GM23248 (cell line): ENCODE data around the gene MTCL1. TPM values are rescaled to one million over a fixed set of nuclear protein-coding genes. Genes with fewer than 3 reads are reported as not detected.

ENCODE experiments used
- DNase-seq: peaks from one replicate; pipeline ENCODE4 v3.0.0-alpha.2; 2015
- H2AFZ ChIP-seq: fragments of 200-600 bp; sonication (generic); 2 replicates; pipeline ENCODE4 v1.6.1; 2016; ENCODE audit warnings: antibody characterized with exemption
- H3F3A ChIP-seq: fragments of 200-600 bp; sonication (generic); 2 replicates; pipeline ENCODE4 v1.6.1; 2016; ENCODE audit warnings: mild to moderate bottlenecking, antibody characterized with exemption, mixed run types; ENCODE audit not compliant: insufficient read depth
- H3K27ac ChIP-seq: fragments of 200-600 bp; sonication (generic); 2 replicates; pipeline ENCODE4 v1.5.1; 2016; ENCODE audit warnings: mild to moderate bottlenecking
- H3K27me3 ChIP-seq: fragments of 200-600 bp; sonication (generic); replicated peaks from 2 replicates; pipeline ENCODE4 v1.6.1; 2016; ENCODE audit warnings: mild to moderate bottlenecking; ENCODE audit not compliant: insufficient read depth
- H3K36me3 ChIP-seq: fragments of 200-600 bp; sonication (generic); 2 replicates; pipeline ENCODE4 v1.6.1; 2016; ENCODE audit warnings: low read depth, mild to moderate bottlenecking
- H3K4me1 ChIP-seq: fragments of 200-600 bp; sonication (generic); 2 replicates; pipeline ENCODE4 v1.6.1; 2016; ENCODE audit warnings: mild to moderate bottlenecking; ENCODE audit not compliant: insufficient read depth
- H3K4me2 ChIP-seq: fragments of 200-600 bp; sonication (generic); one replicate; pipeline ENCODE4 v1.6.1; 2016; ENCODE audit warnings: mild to moderate bottlenecking; ENCODE audit not compliant: unreplicated experiment
- H3K4me3 ChIP-seq: fragments of 200-600 bp; sonication (generic); 2 replicates; pipeline ENCODE4 v1.5.1; 2016; ENCODE audit warnings: mild to moderate bottlenecking
- H3K79me2 ChIP-seq: fragments of 200-600 bp; sonication (generic); 2 replicates; pipeline ENCODE4 v1.6.1; 2016; ENCODE audit warnings: mild to moderate bottlenecking; ENCODE audit not compliant: insufficient read depth
- H3K9ac ChIP-seq: fragments of 200-600 bp; sonication (generic); 2 replicates; pipeline ENCODE4 v1.6.1; 2016; ENCODE audit warnings: mild to moderate bottlenecking
- H3K9me2 ChIP-seq: fragments of 200-600 bp; sonication (generic); 2 replicates; pipeline ENCODE4 v1.6.1; 2016; ENCODE audit warnings: mixed run types, mild to moderate bottlenecking, moderate library complexity; ENCODE audit not compliant: insufficient read depth
- H3K9me3 ChIP-seq: fragments of 200-600 bp; sonication (generic); one replicate; pipeline ENCODE4 v1.6.1; 2017; ENCODE audit warnings: low read depth
- H4K20me1 ChIP-seq: fragments of 200-600 bp; sonication (generic); 2 replicates; pipeline ENCODE4 v1.6.0; 2016; ENCODE audit not compliant: insufficient read depth
- EZH2 ChIP-seq: fragments of 200-600 bp; sonication (generic); IDR thresholded peaks from 2 replicates; pipeline ENCODE4 v1.6.1; 2018; ENCODE audit warnings: antibody characterized with exemption, mild to moderate bottlenecking; ENCODE audit not compliant: insufficient read depth, poor library complexity, severe bottlenecking
- EZH2phosphoT487 ChIP-seq: fragments of 200-600 bp; sonication (generic); IDR thresholded peaks from 2 replicates; pipeline ENCODE4 v1.6.1; 2018; ENCODE audit warnings: antibody characterized with exemption, moderate library complexity, mild to moderate bottlenecking, low read depth; ENCODE audit not compliant: insufficient read depth
- WGBS, 2 experiments: methylation state at CpG; one replicate each; pipeline ENCODE4 v1.1.6; 2015 to 2017; ENCODE audit warnings: low lambda C conversion rate in 2 of 2, low coverage in 1 of 2; ENCODE audit errors: missing lambda C conversion rate in 2 of 2; 5-methylcytosine and 5-hydroxymethylcytosine counted together
- in situ Hi-C: fragments of 300-500 bp; cut with MboI; formaldehyde crosslinking; loops from 2 replicates; pipeline ENCODE4 v1.15.0; 2020
- polyA plus RNA-seq: library from polyadenylated mRNA; unstranded; fragments of >200 nt; fragmentation: Nextera tagmentation; extraction: Ambion mirVana; gene quantifications from 2 replicates; pipeline ENCODE4 v1.2.1, GENCODE V29; 2016
- total RNA-seq: library from RNA; depleted of rRNA; stranded (reverse); fragments of >200 nt; shearing (Covaris generic); gene quantifications from 2 replicates; pipeline ENCODE4 v1.2.3, GENCODE V29; 2014

Gene MTCL1
- total and polyA plus RNA-seq, 2 experiments from 2014 or later: 10.3 to 36.9 TPM

DNA sequence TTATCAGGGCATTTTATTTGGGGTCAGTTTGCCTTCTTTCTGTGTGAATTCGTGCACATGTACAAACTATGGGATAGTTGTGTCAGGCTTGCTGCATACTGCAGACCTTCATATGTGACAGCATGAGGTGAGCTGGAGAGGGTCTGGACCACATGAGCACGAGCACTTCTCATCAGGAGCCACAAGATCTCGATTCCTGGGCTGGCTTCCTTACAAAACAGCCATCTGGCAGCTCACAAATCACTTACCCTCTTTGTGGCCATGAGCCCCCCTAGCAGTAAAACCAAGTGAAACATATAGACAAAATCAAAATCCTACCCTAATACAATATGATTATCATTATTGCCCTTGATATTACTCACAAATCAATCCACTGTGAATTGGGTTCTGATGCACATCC lies 121.2 kb downstream of the MTCL1 start:
- Histone ChIP-seq H3K79me2 (no peaks in the 10 kb centered on the region), H3K9me3 (no peaks in the 10 kb centered on the region), H3K9ac (no peak overlapping the region), H3K36me3 (peaks cover 54% of the 10 kb centered on the region), H3K4me2 (no peak overlapping the region), H3K4me3 (no peak overlapping the region), H3K27ac (no peak overlapping the region), H3K27me3 (no peaks in the 10 kb centered on the region), H3K4me1 (no peaks in the 10 kb centered on the region), H3F3A (no peaks in the 10 kb centered on the region), H3K9me2 (no peaks in the 10 kb centered on the region), H2AFZ (no peak overlapping the region), H4K20me1 (no peaks in the 10 kb centered on the region)
- in situ Hi-C loops: no loop called here
- TF ChIP-seq EZH2 (no peak), EZH2phosphoT487 (no peak)
- WGBS, 2 experiments: 71 to 72% methylated on average over 3 of the region's 3 CpGs
- DNase-seq: no peak

DNA sequence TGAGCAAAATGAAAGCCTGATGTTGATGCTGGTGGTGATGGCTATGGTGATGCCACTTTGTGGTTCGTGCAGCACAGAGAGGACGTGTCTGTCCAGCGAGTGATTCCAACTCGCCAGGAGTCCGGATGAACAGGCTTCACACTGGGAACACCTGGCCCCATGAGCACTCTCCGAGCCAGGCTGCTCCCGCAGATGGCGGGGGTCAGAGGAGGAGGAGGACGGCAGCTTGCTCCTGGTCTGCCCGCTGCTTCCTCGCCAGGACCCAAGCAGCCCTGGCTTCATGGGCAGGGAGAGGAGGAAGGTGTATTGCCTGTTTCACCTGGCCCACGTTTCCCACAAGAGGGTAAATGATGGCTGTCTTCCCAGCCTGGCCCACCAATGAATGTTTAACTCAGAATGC lies 121.6 kb downstream of the MTCL1 start:
- Histone ChIP-seq H3K9me3 (no peaks in the 10 kb centered on the region), H3K36me3 (peaks cover 54% of the 10 kb centered on the region), H3F3A (no peaks in the 10 kb centered on the region), H3K27ac (no peak overlapping the region), H3K27me3 (no peaks in the 10 kb centered on the region), H3K9me2 (no peaks in the 10 kb centered on the region), H3K4me3 (no peak overlapping the region), H3K4me2 (no peak overlapping the region), H3K79me2 (no peaks in the 10 kb centered on the region), H2AFZ (no peak overlapping the region), H4K20me1 (no peaks in the 10 kb centered on the region), H3K4me1 (no peaks in the 10 kb centered on the region), H3K9ac (no peak overlapping the region)
- in situ Hi-C loops: no loop called here
- WGBS, 2 experiments: 97% methylated on average over 12 of the region's 12 CpGs
- TF ChIP-seq EZH2: no peak
- TF ChIP-seq EZH2phosphoT487: no peak
- no peak for DNase-seq

DNA sequence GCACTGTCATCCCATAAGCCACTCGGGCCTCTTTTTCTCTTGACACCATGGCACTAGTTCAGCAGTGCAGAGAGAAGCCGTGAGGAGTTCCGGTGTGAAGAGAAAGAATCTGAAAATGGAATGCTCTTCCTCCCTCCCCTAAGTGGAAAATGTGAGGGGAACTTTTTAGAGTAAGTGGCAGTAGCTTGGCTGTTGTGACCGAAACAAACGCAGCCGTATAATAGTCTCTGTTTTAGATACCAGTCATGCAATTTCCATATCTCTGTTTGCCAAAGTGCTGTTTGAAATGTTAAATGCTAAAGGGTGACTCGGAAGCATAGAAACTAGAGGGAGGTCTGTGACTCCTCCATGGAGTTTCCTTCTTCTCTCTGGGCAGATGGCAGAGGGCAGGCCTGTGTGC lies 122.9 kb downstream of the MTCL1 start:
- 82 to 84% methylated on average over 7 of the region's 7 CpGs for WGBS, 2 experiments
- Histone ChIP-seq H3F3A (peaks cover 4% of the 10 kb centered on the region), H3K27me3 (no peaks in the 10 kb centered on the region), H3K4me3 (no peak overlapping the region), H3K9ac (no peak overlapping the region), H3K36me3 (peaks cover 44% of the 10 kb centered on the region), H3K4me2 (no peak overlapping the region), H3K9me3 (no peaks in the 10 kb centered on the region), H2AFZ (no peak overlapping the region), H3K9me2 (no peaks in the 10 kb centered on the region), H3K79me2 (no peaks in the 10 kb centered on the region), H4K20me1 (no peaks in the 10 kb centered on the region), H3K4me1 (no peaks in the 10 kb centered on the region), H3K27ac (no peak overlapping the region)
- in situ Hi-C loops: no loop called here
- no peak for DNase-seq
- no peak for TF ChIP-seq EZH2phosphoT487
- no peak for TF ChIP-seq EZH2

DNA sequence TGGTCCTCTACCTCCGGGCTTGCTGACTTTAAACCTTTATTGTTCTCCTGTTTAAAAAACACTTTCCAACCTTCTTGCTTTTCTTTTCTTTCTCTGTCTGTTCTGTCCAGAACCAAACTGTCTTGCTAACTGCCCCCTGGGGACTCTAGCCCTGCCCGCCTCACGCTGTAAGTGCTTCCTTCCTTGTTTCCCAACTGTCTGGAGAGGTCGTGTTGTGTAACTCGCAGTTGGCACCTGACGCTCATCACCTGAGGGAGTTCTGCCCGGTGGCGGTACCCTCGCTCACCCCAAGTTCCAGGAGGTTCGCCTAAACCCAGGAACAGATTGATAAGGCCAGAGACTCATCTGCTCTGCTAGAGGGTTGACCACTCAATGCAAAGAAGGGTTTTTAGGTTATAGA lies 123.4 kb downstream of the MTCL1 start:
- Histone ChIP-seq H3K27ac (no peak overlapping the region), H3K4me2 (no peak overlapping the region)
- 70 to 73% methylated on average over 10 of the region's 10 CpGs for WGBS, 2 experiments

More for the DNA sequence above, 123.4 kb downstream of the MTCL1 start:
- H3K27me3 ChIP-seq: no peaks in the 10 kb centered on the region
- H3K36me3 ChIP-seq: peaks cover 40% of the 10 kb centered on the region
- no peaks in the 10 kb centered on the region for H3K9me2 ChIP-seq
- no peaks in the 10 kb centered on the region for H3K4me1 ChIP-seq
- no peak overlapping the region for H3K4me3 ChIP-seq
- H2AFZ ChIP-seq: no peak overlapping the region
- in situ Hi-C loops: no loop called here
- no peaks in the 10 kb centered on the region for H3K9me3 ChIP-seq
- peaks cover 9% of the 10 kb centered on the region for H3F3A ChIP-seq
- no peaks in the 10 kb centered on the region for H4K20me1 ChIP-seq
- TF ChIP-seq EZH2: no peak
- TF ChIP-seq EZH2phosphoT487: no peak
- no peak for DNase-seq
- H3K79me2 ChIP-seq: no peaks in the 10 kb centered on the region
- no peak overlapping the region for H3K9ac ChIP-seq
